Nephron (organoid): ENCODE measurements around the gene RPP25.
A peak's percentile ranks its signal among the peaks of the same experiment; 100 is the strongest.

Experiments used
- H3K27ac Mint-ChIP-seq, 3 experiments: 2 replicates each; pipeline ENCODE4 v1.8.0; 2020; ENCODE audit warnings: mixed read lengths in 3 of 3, mild to moderate bottlenecking in 2 of 3, moderate library complexity in 1 of 3
- H3K27me3 Mint-ChIP-seq: 2 replicates; pipeline ENCODE4 v1.8.0; 2021; ENCODE audit warnings: low read depth, mild to moderate bottlenecking, moderate library complexity, mixed read lengths
- H3K36me3 Mint-ChIP-seq: 2 replicates; pipeline ENCODE4 v1.8.0; 2020; ENCODE audit warnings: low read depth, mixed read lengths
- H3K4me1 Mint-ChIP-seq: 2 replicates; pipeline ENCODE4 v1.8.0; 2020; ENCODE audit warnings: mixed read lengths
- H3K4me3 Mint-ChIP-seq, 3 experiments: 2 replicates each; pipeline ENCODE4 v1.8.0; 2020; ENCODE audit warnings: mild to moderate bottlenecking in 3 of 3, mixed read lengths in 3 of 3, moderate library complexity in 2 of 3
- H3K9me3 Mint-ChIP-seq: 2 replicates; pipeline ENCODE4 v1.8.0; 2020; ENCODE audit warnings: mixed read lengths
- TF ChIP-seq, protein P1 (sequence below), 3 experiments: fragments of 200-600 bp; sonication (generic); IDR thresholded peaks; one replicate each; pipeline ENCODE4 v1.5.0; 2021; ENCODE audit warnings: antibody characterized with exemption in 3 of 3; ENCODE audit not compliant: unreplicated experiment in 3 of 3

The RPP25 gene

GRCh38 chr15:74962219-74962618, 5.6 kb upstream of the RPP25 start:
- H3K36me3 Mint-ChIP-seq: no peaks in the 10 kb centered on the region

DNA sequence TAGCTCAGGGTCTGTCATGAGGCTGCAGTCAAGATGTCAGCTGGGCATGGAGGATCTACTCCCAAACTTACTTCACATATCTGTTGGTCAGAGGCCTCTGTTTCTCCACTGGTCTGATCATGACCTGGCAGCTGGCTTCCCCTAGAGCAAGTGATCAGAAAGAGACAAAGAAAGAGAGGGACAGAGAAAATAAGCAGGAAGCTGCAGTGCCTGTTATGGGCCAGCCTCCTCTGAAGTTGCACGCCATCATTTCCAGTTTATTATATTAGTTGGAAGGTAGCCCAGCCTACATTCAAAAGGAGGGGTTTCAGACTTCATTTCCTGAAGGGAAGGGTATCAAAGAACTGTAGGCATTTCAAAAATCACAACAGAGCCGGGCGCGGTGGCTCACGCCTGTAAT, 5.0 kb upstream of the RPP25 start:
- Mint-ChIP-seq H3K4me1 (peaks cover 20% of the 10 kb centered on the region), H3K27ac (peak overlapping the region in 1 of 3 experiments; percentile 14), H3K4me3 (no peak overlapping the region), H3K9me3 (no peaks in the 10 kb centered on the region), H3K27me3 (peaks cover 80% of the 10 kb centered on the region), H3K36me3 (no peaks in the 10 kb centered on the region)
- TF ChIP-seq, protein P1, sequence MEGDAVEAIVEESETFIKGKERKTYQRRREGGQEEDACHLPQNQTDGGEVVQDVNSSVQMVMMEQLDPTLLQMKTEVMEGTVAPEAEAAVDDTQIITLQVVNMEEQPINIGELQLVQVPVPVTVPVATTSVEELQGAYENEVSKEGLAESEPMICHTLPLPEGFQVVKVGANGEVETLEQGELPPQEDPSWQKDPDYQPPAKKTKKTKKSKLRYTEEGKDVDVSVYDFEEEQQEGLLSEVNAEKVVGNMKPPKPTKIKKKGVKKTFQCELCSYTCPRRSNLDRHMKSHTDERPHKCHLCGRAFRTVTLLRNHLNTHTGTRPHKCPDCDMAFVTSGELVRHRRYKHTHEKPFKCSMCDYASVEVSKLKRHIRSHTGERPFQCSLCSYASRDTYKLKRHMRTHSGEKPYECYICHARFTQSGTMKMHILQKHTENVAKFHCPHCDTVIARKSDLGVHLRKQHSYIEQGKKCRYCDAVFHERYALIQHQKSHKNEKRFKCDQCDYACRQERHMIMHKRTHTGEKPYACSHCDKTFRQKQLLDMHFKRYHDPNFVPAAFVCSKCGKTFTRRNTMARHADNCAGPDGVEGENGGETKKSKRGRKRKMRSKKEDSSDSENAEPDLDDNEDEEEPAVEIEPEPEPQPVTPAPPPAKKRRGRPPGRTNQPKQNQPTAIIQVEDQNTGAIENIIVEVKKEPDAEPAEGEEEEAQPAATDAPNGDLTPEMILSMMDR (IDR thresholded peaks at IDR 0.05; ENCODE audit: unreplicated experiment in 3 of 3): no peak

More at GRCh38 chr15:74962219-74962618, 5.6 kb upstream of the RPP25 start:
- H3K9me3 Mint-ChIP-seq: no peaks in the 10 kb centered on the region
- TF ChIP-seq, protein P1 (IDR thresholded peaks at IDR 0.05; ENCODE audit: unreplicated experiment in 3 of 3): no peak
- peaks cover 74% of the 10 kb centered on the region for H3K27me3 Mint-ChIP-seq
- no peak overlapping the region for H3K27ac Mint-ChIP-seq
- no peak overlapping the region for H3K4me3 Mint-ChIP-seq
- peaks cover 20% of the 10 kb centered on the region for H3K4me1 Mint-ChIP-seq

DNA sequence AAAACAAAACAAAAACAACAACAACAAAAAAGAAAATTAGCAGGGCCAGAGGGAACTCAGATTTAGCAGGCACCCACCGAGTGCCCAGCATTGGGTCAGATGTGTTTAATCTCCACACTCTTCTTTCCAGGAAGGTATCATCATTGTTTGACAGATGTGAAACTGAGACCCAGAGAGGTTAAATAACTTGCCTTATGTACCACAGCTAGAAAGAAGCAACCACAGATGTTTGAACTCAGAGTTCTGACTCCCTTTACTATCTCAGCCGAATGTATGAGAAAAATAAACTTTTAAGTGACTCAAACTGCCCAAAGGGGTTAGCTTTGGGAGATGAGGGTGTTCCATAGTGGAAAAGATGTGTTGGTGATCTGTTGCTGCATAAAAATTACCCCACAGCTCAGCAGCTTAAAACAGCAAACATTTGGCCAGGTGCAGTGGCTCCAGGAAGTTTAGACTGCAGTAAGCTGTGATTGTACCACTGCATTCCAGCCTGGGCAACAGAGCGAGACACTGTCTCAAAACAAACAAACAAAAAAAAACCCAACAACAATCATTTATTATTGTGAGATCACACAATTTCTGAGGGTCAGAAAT, 4.5 kb upstream of the RPP25 start:
- Mint-ChIP-seq H3K4me3 (peak overlapping the region in 1 of 3 experiments; percentile 28), H3K9me3 (no peaks in the 10 kb centered on the region), H3K27me3 (peaks cover 77% of the 10 kb centered on the region), H3K27ac (peak overlapping the region in 1 of 3 experiments; percentile 14), H3K36me3 (no peaks in the 10 kb centered on the region), H3K4me1 (peaks cover 20% of the 10 kb centered on the region)
- TF ChIP-seq, protein P1 (IDR thresholded peaks at IDR 0.05; ENCODE audit: unreplicated experiment in 3 of 3): no peak

DNA sequence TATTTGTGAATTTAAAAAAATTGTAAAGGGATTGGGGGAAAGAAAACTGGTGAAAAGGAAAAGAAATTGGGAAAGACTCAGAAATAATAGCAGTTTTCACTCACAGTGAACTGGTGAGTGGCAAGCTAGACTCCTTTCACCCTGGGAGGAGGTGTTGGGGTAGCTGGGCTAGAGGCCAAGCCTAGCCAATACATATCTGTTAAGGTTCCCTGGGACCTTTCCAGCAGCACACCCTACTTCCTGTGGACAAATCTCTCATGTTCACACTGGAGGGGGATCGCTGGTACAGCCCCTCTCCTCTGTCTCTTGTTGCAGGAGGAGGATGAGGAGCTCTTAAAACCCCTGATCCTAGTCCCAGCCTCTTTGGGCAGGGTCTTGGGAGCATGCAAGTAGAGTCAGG, 3.7 kb upstream of the RPP25 start:
- Mint-ChIP-seq H3K9me3 (no peaks in the 10 kb centered on the region), H3K27ac (no peak overlapping the region), H3K36me3 (no peaks in the 10 kb centered on the region), H3K4me1 (peaks cover 20% of the 10 kb centered on the region), H3K27me3 (peaks cover 85% of the 10 kb centered on the region), H3K4me3 (no peak overlapping the region)
- TF ChIP-seq, protein P1 (IDR thresholded peaks at IDR 0.05; ENCODE audit: unreplicated experiment in 3 of 3): no peak

DNA sequence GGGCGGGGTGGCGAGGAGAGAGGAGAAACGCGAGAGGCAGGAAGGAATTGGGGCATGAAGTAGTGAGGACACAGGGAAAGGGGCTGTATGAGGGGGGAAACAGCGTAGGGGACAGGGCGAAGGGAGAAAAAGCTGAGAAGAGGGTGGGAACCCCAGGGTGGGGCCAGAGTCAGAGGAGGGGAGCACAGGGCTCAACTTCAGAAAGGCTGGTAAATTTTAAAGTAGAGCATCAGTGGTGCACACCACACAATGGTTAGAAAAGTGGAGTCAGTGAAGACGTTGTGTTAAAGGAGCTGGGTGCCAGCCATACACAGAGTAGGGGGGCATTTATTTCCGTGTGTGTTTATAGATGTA, 3.0 kb upstream of the RPP25 start:
- TF ChIP-seq, protein P1 (IDR thresholded peaks at IDR 0.05; ENCODE audit: unreplicated experiment in 3 of 3): no peak
- Mint-ChIP-seq H3K4me3 (peak overlapping the region; percentile 75 to 80 (median 79)), H3K9me3 (no peaks in the 10 kb centered on the region), H3K27me3 (peaks cover 92% of the 10 kb centered on the region), H3K4me1 (peaks cover 20% of the 10 kb centered on the region), H3K36me3 (no peaks in the 10 kb centered on the region), H3K27ac (peak overlapping the region in 1 of 3 experiments; percentile 80)

- no peaks in the 10 kb centered on the region for H3K36me3 Mint-ChIP-seq
- H3K4me1 Mint-ChIP-seq: peaks cover 20% of the 10 kb centered on the region
- TF ChIP-seq, protein P1 (IDR thresholded peaks at IDR 0.05; ENCODE audit: unreplicated experiment in 3 of 3): no peak
- no peaks in the 10 kb centered on the region for H3K9me3 Mint-ChIP-seq
- peak overlapping the region in 1 of 3 experiments; percentile 80 for H3K27ac Mint-ChIP-seq
- H3K27me3 Mint-ChIP-seq: peaks cover 92% of the 10 kb centered on the region
- H3K4me3 Mint-ChIP-seq: peak overlapping the region; percentile 75 to 80 (median 79)
Measured at GRCh38 chr15:74958908-74959585, 2.5 kb upstream of the RPP25 start.
